GM10847 (cell line): ENCODE data around the gene PLD3.

Experiments used
- POLR2A ChIP-seq: IDR thresholded peaks from 2 replicates; pipeline ENCODE4 v1.6.1; 2011; ENCODE audit not compliant: insufficient read length; ENCODE audit errors: extremely low read depth

Gene PLD3

GRCh38 chr19:40322951-40323615, 25.4 kb upstream of the PLD3 start:
- TF ChIP-seq POLR2A = no peak

GRCh38 chr19:40323705-40324104, 24.8 kb upstream of the PLD3 start:
- TF ChIP-seq POLR2A = no peak

DNA sequence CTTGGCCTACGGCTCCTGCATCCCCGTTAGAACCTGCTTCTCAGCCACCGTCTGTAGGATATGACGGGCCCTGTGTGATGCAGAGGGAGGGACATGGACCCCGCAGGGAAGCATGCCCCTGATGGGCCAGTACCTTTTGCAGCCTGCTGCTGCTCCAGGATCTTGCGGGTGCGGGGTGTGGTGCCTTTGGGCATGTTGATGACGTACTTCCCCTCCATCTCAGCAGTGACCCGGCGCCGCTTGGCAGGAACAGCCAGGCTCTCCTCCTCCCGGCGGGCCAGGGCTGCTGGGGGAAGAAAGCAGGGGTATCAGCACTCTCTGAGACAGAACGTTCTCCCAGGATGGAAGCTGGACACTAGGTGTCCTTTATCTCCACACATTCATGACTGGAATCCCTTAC, 22.3 kb upstream of the PLD3 start:
- no peak for TF ChIP-seq POLR2A

DNA sequence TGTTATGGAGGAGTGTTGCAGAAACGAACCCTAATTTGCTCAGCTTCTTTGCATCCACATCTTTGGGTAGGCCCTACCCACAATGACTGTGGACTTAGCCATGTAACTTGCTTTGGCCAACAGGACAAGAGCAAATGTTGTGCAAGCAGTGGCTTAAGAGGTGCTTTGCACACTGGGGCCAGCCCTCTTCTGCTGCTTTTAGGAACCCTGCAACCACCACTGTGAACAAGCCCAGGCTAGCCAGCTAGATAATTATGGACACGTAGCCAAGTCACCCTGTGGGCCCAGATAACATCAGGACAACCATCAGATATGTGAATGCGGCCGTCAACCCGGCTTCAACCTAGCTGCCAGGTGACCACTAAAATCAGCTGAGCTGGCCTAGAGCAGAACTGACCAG, 17.4 kb upstream of the PLD3 start:
- TF ChIP-seq POLR2A = no peak

DNA sequence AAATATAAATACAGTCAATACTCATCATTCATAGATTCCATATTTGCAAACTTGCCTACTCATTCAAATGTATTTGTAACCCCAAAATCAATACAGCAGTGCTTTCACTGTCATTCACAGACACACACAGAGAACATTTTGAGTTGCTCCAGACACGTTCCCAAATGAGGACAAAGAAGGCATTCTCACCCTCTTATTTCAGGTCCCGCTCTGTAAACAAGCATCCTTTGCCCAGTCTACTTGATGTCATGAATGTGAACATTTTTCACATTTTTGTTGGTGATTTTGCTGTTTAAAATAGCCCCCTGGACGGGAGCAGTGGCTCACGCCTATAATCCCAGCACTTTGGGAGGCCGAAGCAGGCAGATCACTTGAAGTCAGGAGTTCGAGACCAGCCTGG, 15.8 kb upstream of the PLD3 start:
- TF ChIP-seq POLR2A = no peak

DNA sequence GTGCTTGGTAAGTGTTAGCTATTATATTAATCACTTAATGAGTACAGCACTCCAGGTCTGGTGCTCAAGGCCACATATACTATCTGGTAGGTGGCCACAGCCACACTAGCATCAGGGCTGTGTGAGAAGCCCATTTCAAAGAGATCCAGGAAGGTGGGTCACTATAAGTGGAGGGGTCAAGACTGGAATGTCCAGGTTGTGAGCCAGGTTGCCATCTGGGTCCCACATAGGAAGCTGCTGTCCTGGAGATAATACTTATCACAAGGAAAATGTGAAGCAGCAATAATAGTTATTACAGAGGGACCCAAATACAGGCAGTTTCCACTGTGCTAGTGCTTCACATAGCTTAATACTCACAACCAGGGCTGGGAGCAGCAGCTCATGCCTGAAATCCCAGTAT, 13.4 kb upstream of the PLD3 start:
- TF ChIP-seq POLR2A = no peak

- no peak for TF ChIP-seq POLR2A
These were observed 12.5 kb upstream of the PLD3 start for GRCh38 chr19:40335855-40336600.

- no peak for TF ChIP-seq POLR2A
These were observed 11.9 kb upstream of the PLD3 start for GRCh38 chr19:40336601-40336900.

DNA sequence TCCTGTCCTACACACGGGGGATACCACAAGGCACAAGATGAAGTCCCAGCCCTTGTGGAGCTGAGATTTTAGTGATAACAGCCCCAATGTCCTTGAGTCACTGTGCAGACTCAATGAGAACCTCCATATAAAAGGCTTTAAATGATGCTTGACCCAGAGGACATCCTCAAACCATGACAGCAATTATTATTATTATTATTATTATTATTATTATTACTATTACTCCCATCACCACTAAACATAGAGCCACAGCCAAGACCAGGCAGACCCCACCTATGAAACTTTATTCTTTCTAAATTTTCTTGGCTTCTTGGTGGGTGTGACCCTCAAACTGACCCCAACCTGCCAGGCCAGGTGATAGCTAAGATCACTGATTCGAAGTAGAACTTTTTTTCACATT, 11.4 kb upstream of the PLD3 start:
- TF ChIP-seq POLR2A = no peak

DNA sequence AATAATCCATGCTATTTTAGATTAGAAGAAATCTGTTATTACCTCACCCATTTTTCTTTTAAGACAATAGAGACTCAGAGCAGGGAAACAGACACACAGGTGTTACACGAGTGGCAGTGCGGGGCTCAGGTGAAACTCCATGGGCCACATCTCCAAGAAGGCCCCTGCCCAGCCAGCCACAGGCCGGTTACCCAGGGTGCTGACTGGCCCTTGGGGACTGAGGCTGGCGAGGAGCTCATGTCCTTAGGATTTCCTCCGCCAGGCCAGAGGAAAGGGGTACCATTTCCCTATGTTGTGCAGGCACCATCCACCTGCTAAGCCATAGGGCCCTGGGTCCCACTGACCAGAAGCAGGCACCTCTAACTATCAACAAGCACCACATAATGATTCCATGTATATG, 10.9 kb upstream of the PLD3 start:
- TF ChIP-seq POLR2A = no peak

DNA sequence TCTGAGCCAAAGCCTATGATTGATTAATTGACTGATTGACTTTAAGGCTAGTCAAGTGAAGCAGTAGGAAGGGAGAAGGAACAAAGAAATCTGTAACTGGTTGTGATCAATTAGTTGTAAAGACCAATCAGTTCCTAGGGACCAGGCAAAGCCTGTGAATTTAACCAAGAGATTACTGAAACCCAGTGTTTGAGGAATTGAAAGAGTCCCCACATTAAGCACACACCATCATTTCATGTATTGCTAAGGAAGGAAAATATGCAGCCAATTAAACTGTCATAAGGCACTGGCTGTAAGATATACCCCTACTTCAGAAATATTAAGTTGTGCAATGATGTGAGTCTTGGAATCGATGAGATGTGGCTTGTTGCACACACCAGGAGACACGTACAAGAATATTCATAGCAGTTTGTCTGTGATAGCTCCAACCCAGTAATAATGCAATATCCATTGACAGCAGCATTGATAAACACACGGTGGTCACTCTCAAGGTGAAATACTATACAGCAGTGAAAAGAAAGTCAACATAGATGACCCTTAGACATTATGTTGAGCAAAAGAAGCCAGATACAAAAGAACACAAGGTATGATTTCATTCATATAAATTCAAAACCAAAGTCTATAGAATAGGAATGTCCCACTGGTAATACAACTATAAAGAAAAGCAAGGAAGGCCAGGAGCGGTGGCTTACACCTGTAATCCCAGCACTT, 9.3 kb upstream of the PLD3 start:
- no peak for TF ChIP-seq POLR2A

GRCh38 chr19:40341601-40342482, 6.7 kb upstream of the PLD3 start:
- no peak for TF ChIP-seq POLR2A

- TF ChIP-seq POLR2A = no peak
These were observed 5.7 kb upstream of the PLD3 start for GRCh38 chr19:40342644-40343311.

DNA sequence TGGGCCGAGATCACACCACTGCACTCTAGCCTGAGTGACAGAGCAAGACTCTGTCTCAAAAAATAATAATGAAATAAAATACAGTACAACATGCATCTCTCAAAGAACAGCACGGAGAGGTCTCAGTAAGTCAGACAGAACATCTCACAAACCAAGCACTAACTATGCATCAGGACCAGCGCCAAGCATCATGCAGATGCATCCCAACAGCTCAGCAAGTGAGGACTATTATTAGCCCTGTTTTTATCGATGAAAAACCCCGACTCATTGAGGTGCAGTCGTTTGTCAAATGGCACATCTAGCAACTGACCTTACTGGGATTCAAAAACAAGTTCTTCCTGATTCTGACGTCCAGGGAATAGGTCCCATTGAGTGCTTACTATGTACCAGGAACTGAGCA, 4.1 kb upstream of the PLD3 start:
- TF ChIP-seq POLR2A = no peak

DNA sequence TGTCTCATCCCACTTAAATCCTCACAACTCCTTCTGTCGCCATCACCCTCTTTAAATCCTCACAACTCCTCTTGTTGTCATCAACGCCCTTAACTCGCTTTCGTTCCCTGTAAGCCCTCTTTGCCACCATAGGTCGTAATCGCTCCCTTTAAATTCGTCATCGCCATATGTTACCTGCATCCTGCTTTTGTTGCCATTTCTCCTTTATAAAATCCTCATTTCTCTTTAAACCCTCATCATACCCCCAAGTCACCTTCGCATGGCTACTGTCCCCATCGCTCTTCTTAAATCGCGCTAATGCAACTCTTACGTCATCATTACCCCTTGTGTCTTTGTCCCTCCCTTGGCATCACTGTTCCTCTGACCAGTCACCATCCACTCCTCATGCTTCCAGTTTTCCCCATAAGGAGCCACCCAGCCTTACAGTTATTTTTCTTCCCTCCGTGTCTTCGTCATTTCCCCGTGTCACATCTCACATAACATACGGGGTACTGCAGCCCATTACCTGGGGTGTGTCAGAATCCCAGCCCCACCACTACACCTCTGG, 539 bp downstream of the PLD3 start:
- TF ChIP-seq POLR2A = no peak
